ENCODE data around the gene PI4K2B.
"Not testable (repeated sequence)": the region's sequence is repeated elsewhere in the genome, so short reads cannot be mapped to it uniquely, and the experiment has no call there.

Gene PI4K2B

DNA sequence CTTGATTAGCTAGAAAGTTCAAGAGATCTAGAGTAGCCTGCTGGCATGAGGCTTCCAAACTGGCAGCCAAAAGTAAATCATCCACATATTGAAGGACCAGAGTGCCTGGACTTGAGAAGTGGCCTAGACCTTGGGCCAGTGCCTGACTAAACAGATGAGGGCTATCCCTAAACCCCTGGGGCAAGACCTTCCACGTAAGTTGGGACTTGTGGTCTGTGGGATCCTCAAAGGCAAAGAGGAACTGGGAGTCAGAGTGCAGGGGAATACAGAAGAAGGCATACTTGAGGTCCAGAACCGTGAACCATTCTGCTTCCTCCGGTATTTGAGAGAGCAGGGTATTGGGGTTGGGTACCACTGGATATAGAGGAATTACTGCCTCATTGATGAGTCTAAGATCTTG lies 8.4 kb downstream of the PI4K2B start:
- not testable (repeated sequence) for DNase-seq (ENCODE audit: low spot score)

DNA sequence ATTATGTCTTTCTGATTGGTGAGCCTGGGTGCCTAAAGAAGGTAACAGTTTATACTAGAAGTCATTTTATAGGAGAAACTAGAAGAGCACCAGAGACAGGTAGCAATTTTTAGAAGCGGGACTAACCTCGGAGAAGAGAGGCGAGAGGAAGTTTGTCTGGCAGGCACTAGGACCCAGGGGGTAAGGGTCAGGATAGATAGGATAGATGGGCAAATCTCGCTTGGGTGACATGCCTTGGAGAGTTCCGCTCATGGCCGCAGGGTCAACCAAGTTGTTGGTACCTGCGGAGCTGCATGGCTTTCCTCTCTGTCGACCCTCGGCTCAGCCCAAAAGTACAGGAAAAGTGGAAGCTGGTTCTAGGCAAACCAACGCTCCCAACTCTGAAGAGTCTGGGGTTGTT lies 11.3 kb downstream of the PI4K2B start:
- no peak for DNase-seq (ENCODE audit: low spot score)

DNA sequence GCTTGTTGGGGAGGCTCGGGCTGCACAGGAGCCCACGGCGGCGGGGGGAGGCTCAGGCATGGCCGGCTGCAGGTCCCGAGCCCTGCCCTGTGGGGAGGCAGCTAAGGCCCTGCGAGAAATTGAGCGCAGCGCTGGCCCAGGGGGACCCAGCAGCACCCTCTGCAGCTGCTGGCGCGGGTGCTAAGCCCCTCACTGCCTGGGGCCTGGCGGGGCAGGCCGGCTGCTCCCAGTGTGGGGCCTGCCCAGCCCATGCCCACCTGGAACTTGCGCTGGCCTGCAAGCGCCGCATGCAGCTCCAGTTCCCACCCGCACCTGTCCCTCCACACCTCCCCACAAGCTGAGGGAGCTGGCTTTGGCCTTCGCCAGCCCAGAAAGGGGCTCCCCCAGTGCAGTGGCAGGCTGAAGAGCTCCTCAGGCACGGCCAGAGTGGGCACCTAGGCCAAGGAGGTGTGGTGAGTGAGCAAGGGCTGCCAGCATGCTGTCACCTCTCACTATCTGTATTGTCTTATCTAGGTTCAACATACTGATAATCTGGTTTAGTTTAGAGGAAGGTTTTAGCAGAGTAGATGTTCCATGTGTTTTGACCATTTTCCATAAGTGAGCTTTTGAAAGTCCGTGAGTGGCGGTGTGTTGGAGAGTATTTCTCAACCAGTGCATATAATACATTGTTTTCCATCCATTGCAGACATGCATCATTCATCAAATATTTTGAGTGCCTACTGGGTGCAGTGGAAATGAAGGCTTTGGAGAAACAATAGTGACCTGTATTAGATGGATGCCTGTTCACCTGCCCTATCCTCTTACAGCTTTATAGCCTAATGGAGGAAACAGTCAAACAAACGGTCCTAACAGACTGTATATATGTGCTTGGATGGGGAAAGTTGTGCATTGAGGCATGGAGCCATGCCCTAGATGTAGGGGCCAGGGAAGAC lies 13.1 kb downstream of the PI4K2B start:
- no peak for DNase-seq (ENCODE audit: low spot score)

DNA sequence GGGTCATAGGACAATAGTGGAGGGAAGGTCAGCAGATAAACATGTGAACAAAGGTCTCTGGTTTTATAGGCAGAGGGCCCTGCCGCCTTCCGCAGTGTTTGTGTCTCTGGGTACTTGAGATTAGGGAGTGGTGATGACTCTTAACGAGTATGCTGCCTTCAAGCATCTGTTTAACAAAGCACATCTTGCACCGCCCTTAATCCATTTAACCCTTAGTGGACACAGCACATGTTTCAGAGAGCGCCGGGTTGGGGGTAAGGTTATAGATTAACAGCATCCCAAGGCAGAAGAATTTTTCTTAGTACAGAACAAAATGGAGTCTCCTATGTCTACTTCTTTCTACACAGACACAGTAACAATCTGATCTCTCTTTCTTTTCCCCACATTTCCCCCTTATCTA lies 15.0 kb downstream of the PI4K2B start:
- DNase-seq (ENCODE audit: low spot score): not testable (repeated sequence)

DNA sequence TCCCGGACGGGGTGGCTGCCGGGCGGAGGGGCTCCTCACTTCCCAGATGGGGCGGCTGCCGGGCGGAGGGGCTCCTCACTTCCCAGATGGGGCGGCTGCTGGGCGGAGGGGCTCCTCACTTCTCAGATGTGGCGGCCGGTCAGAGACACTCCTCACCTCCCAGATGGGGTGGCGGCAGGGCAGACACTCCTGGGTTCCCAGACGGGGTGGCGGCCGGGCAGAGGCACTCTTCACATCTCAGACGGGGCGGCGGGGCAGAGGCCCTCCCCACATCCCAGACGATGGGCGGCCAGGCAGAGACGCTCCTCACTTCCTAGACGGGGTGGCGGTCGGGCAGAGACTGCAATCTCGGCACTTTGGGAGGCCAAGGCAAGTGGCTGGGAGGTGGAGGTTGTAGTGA lies 15.7 kb downstream of the PI4K2B start:
- not testable (repeated sequence) for DNase-seq (ENCODE audit: low spot score)

DNA sequence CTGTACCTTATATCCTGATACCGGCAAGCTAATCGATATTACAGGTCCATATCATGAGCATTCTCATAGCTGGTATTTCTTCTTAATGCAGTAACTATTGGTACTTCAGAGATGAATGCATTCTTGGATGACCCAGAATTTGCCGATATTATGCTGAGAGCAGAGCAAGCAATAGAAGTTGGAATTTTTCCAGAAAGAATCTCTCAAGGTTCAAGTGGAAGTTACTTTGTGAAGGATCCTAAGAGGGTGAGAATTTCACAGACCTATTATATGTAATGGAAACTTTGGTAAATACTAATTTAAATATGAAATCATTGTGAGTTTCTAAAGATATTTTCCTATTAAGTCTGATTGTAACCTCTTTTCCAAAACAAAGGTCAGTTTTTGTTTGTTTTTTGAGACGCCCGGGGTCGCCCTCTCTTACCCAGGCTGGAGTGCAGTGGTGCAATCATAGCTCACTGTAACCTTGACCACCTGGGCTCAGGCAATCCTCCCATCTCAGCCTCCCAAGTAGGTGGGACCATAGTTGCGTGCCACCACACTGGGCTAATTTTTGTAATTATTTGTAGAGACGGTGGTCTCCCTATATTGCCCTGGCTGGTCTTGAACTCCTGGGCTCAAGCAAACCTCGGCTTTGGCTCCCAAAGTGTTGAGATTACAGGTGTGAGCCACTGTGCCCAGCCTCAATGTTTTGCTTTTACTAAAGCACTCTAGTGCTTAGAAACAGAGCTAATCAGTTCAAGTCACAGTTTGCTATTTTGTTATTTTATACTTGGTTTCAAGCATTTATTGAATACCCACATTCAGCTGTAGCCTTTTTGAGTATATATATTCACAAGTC lies 18.6 kb downstream of the PI4K2B start:
- DNase-seq (ENCODE audit: low spot score): no peak

DNA sequence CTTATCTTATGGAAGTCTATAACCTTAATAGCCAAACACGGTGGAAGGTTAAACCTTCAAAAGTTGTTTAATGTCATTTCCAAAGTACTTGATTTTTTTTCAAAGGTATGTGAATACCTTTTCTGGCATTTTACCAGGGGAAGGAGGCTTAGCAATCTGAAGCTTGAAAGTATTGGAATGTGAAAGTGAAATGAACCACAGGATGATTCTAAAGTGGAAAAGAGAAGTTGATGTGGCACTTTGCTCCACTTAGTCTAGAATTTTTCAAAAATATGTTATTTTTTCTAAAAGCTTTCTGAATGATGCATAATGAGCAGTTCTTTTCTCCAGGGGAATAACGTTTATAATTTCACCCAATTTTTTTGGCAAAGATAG lies 19.2 kb downstream of the PI4K2B start:
- no peak for DNase-seq (ENCODE audit: low spot score)

DNA sequence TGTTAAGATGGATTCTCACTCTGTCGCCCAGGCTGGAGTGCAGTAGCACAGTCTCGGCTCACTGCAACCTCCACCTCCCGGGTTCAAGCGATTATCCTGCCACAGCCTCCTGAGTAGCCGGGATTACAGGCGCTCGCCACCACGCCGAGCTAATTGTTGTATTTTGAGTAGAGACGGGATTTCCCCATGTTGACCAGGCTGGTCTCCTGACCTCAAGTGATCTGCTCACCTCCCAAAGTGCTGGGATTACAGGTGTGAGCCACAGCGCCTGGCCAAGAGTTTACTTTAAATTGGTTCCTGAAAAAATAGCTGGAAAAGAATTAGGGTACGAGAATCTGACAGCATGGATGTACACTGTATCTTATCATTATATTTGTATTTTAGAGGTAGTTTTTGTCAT lies 20.0 kb downstream of the PI4K2B start:
- not testable (repeated sequence) for DNase-seq (ENCODE audit: low spot score)

DNA sequence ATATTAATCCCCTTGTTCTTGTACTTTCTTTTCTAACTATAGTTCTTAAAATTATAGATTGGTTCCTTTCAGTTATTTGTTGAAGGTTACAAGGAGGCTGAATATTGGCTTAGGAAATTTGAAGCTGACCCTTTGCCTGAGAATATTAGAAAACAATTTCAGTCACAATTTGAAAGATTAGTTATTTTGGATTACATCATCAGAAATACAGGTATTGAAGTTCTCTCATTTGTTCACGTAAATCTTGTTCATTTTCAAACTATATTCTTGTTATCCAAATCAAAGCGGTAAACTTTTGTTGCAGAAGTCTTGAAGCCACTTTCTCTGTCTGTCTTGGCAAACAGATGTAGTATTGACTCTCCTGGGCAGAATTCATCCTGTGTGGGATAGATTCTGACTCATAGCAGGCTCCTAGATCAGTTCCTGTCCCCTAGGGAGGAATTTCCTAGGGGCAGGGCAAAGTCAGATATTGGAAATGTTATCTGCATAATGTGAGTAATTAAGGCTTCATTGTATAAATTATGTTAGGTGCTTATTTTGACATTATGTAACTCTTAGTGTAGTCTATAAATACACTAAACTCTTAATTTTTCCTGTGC lies 25.2 kb downstream of the PI4K2B start:
- DNase-seq (ENCODE audit: low spot score): no peak

DNA sequence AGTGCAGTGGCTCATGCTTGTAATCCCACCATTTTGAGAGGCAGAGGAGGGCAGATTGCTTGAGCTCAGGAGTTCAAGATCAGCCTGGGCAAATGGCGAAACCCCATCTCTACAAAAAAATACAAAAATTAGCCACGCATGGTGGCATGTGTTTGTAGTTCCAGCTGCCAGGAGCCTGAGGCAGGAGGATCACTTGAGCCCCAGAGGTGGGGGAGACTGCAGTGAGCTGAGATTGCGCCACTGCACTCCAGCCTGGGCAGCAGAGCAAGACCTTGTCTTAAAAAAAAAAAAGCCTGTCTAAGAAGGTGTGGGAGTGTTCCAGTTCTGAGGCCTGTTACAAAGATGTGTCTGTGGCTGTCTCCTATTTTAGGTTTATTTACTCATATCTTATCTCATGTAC lies 38.0 kb downstream of the PI4K2B start:
- DNase-seq (ENCODE audit: low spot score): no peak

DNA sequence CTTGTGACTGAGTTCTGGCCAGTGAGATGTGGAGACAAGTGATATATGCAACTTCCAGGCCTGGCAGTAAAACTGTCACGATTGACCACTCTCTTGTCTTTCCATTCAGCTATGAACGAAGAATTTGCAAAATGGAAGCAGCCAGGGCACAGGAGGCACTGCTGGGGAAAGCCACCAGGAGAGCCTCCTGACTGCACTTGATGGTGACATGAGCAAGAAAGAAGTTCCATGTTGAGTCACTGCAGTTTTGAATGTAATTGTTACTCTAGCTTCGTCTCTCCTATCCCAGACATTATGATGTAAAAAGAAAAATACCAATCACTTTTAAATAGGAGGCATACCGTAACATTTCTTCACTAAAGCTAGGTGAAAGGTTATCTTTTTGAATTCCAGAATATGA lies 46.4 kb downstream of the PI4K2B start:
- DNase-seq (ENCODE audit: low spot score): no peak

DNA sequence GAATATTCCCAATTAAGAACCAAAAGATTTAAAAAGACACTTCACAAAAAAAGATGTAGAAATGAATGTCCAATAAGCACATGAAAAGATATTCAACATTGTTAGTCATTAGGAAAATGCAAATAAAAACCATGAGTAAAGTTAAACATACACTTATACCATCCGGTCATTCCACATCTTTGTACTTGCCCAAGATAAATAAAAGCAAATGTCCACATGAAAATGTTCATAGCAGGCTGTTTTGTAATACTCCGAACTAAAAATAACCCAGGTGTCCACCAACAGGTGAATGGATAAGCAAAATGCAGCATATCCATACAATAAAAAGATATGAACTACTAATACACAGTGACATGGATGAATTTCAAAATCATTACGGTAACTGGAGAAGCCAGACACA lies 50.1 kb downstream of the PI4K2B start:
- no peak for DNase-seq (ENCODE audit: low spot score)

DNA sequence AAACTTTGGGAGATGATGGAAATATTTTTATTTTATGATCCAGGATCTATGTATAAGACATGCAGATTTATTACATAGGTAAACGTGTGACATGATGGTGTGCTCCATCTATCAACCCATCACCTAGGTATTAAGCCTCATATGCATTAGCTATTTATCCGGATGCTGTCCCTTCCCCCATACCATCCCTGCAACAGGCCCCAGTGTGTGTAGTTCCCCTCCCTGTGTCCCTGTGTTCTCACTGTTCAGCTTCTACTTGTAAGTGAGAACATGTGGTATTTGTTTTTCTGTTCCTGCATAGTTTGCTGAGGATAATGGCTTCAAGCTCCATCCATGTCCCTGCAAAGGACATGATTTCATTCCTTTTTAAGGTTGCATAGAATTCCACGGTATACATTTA lies 50.6 kb downstream of the PI4K2B start:
- no peak for DNase-seq (ENCODE audit: low spot score)

DNA sequence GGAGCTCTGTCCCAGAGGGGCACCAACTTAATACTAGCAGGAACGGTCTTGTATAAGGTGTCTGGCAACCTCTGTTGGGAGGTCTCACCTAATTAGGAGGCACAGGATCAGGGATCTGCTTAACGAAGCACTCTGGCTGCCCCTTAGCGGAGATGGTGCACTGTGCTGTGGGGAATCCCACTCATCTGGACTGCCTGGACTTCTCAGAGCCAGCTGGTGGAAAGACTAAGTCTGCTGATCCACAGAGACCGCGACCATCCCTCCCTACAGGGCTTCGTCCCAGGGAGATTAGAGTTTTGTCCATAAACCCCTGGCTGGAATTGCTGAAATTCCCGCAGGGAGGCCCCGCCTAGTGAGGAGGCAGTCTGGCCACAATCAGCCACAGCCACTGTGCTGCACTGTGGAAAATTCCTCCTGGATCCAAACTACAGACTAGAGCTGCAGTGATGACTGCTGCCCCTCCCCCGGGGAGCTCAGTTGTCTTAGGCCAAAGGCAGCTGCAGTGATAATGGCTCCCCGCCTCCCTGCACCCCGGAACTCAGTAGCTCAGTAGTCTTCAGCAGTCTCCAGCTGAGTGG lies 56.7 kb downstream of the PI4K2B start:
- no peak for DNase-seq (ENCODE audit: low spot score)

DNA sequence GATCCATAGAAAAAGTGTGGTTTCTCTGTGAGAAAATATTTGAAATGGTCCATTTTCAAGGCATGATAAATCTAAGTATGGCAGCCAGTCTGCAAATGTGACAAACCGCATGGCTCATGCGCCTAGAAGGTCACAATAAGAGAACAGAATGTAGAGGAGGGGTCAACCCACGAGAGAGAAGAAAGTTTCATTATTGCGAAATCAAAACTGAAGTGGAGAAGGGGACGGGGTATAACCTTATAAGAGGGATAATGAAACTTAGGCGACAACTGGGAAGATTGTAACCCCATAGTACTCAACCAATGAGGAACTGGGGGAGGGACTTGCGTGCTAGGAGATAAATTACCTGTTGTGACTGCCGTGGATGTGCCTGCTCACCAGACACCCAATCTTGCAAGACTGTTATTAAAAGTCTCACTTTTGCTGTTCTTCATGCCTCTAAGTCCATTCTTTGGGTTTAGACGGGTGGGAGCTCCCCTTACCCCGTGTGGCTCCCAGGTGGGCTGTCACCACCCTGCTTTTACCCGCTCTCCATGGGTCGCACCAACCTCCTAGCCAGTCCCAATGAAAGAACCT lies 57.4 kb downstream of the PI4K2B start:
- DNase-seq (ENCODE audit: low spot score): no peak

DNA sequence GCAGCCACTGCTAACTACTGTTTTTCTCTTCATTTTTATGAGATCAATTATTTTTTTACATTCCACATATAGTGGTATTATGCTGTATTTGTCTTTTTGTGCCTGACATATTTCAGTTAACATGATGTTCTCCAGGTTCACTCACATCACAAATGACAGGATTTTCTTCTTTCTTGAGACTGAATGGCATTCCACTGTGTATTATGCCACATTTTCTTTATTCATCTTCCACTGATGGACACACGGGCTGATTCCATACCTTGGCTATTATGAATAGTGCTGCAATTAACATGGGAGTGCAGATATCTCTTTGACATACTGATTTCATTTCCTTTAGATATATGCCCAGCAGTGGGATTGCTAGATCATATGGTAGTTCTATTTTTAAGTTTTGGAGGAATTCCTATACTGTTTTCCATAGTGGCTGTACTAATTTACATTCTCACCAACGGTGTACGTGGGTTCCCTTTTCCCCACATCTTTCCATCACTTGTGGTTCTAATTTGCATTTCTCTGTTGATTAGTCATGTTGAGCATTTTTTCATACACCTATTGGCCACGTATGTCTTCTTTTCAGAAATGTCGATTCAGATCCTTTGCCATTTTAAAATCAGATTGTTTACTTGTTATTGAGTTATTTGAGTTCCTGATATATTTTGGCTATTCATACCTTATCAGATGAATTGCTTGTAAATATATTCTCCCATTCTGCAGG lies 63.9 kb downstream of the PI4K2B start:
- DNase-seq (ENCODE audit: low spot score): no peak

DNA sequence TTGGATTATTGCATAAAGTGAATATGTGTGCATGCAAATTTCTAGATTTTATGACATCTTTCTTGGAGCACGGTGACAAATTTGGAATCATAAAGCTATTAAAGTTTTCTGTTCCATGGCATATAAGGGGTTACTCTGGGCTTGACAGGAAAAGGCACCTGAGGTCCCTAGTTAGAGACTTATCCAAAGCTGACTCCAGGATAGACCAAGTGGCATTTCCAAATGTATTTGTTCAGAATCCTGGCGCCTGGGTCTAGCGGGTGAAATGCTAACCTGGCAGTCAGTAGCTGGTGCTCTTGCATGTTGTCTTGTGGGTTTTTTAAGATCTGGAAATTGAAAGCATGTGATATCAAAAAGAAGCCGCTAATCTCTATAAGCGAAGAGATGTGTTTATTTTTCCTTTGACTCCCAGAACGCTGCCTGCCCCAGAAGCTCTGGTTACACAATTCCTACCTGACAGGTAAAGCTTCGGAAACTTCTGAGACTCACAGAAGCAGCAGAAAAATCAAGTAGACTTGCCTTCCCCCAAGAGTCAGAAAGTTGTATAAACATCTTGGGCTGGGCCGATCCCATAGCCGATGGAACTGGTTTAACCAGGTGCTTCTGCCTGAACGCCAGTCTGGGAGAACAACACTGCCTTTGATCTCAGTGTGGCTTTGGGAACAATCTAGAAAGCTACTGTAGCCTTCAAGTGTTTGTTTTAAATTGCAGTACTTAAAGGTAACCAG lies 65.8 kb downstream of the PI4K2B start:
- peak; percentile 39 for DNase-seq (ENCODE audit: low spot score)

DNA sequence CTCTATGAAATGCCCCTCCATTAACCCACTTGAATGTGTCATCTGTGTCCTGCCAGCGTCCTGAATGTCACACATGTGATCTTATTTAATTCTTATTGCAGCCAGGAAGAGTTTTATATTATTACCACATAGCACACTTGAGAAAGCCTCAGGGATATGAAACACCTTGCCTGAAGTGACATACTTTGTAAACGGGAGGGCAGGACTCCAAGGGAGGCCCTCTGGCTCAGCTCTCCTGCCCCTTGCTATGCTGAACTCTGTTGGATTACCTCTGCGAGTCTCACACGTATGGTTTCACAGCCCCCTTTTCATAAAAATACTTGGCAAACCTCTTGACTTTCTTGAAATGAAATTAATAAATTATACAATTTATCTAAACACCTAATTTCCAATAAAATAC lies 67.6 kb downstream of the PI4K2B start:
- DNase-seq (ENCODE audit: low spot score): no peak

DNA sequence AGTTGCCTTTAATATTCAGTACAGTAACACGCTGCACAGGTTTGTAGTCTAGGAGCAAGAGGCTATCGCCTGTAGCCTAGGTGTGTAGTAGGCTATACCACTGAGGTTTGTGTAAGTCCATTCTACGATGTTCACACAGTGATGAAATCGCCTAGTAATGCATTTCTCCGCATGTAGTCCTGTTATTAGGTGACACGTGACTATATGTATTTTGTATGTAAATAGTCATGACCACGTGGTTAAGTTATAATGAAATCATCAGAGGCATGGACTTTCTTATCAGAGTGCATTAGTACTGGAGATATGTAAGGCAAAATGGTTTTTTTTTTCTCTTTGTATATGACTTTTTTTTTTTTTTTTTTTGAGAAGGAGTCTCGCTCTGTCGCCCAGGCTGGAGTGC lies 68.8 kb downstream of the PI4K2B start:
- DNase-seq (ENCODE audit: low spot score): no peak

DNA sequence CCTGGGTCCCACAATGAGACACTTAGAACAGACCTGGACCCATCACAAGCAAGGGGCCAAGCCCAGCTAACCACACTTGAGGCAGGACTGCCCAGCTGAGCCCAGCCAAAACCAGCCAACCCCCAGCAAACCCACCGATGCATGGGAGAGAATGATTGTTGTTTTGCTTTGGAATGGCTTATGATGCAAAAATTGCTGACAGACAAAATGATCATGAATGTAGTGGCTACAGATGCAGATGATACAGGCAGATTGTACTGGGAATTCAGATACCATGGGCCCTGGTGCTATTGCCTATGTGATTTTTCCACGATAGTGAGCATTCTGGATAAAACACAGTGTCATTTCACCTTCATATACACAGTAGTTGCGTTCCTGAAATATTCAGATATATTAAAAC lies 69.7 kb downstream of the PI4K2B start:
- no peak for DNase-seq (ENCODE audit: low spot score)

Data from iPS-NIHi11 (cell line).